HEK293 (cell line): ENCODE data around the gene SH3BP5L.
A peak's percentile ranks its signal among the peaks of the same experiment; 100 is the strongest.

Source experiments
- CTCF ChIA-PET: fragments of 350-600 bp; formaldehyde crosslinking; extraction: SDS; loops from one replicate; lab custom pipeline; 2021; ENCODE audit warnings: antibody characterized with exemption; lab: Yijun Ruan, JAX
- POLR2A ChIA-PET: fragments of 300-600 bp; formaldehyde crosslinking; extraction: SDS; loops from one replicate; lab custom pipeline; 2020; ENCODE audit warnings: antibody characterized with exemption, inconsistent platforms; lab: Yijun Ruan, JAX
- H3K27ac ChIP-seq: fragments of 200-500 bp; sonication (Bioruptor generic); 2 replicates; pipeline ENCODE4 v1.5.1; 2014; ENCODE audit warnings: low read depth, low read length, control low read depth, inconsistent platforms; ENCODE audit errors: extremely low read depth
- H3K36me3 ChIP-seq, 2 experiments: fragments of 200-500 bp in 1 of 2; sonication (Bioruptor generic) in 1 of 2; 1 replicate in 1 of 2; 2 replicates in 1 of 2; pipeline ENCODE4 v1.5.1; 2014 to 2017; ENCODE audit warnings: inconsistent platforms in 2 of 2, low read length in 2 of 2; ENCODE audit not compliant: control insufficient read depth in 2 of 2, insufficient read depth in 1 of 2
- H3K4me1 ChIP-seq: fragments of 200-500 bp; sonication (Bioruptor generic); 2 replicates; pipeline ENCODE4 v1.5.1; 2014; ENCODE audit warnings: mild to moderate bottlenecking, low read length, inconsistent platforms; ENCODE audit not compliant: control insufficient read depth, insufficient read depth
- H3K4me3 ChIP-seq: 2 replicates; pipeline ENCODE4 v1.5.1; 2011; ENCODE audit warnings: low read depth, mild to moderate bottlenecking, control low read depth, low read length, moderate library complexity
- H3K9me3 ChIP-seq: fragments of 200-500 bp; sonication (Bioruptor generic); 2 replicates; pipeline ENCODE4 v1.5.1; 2014; ENCODE audit warnings: low read depth, low read length, inconsistent platforms; ENCODE audit not compliant: control insufficient read depth, insufficient read depth
- GLIS1 ChIP-seq: fragments of 450-650 bp; formaldehyde crosslinking; IDR thresholded peaks from 2 replicates; pipeline ENCODE4 v1.5.1; 2016; ENCODE audit warnings: missing biosample characterization, missing genetic modification characterization
- GLIS2 ChIP-seq: fragments of 450-650 bp; formaldehyde crosslinking; IDR thresholded peaks from 2 replicates; pipeline ENCODE4 v1.5.1; 2016; ENCODE audit warnings: missing biosample characterization, missing genetic modification characterization
- IKZF3 ChIP-seq: fragments of 450-650 bp; IDR thresholded peaks from 2 replicates; pipeline ENCODE4 v1.5.0; 2018; ENCODE audit warnings: missing biosample characterization, mild to moderate bottlenecking, missing genetic modification characterization, moderate library complexity
- KLF10 ChIP-seq: fragments of 450-650 bp; IDR thresholded peaks from 2 replicates; pipeline ENCODE4 v1.5.1; 2018; ENCODE audit warnings: missing biosample characterization, mild to moderate bottlenecking, missing genetic modification characterization
- KLF8 ChIP-seq: fragments of 450-650 bp; formaldehyde crosslinking; IDR thresholded peaks from 2 replicates; pipeline ENCODE4 v1.5.1; 2016; ENCODE audit warnings: missing biosample characterization, missing genetic modification characterization
- OSR2 ChIP-seq: fragments of 450-650 bp; formaldehyde crosslinking; IDR thresholded peaks from 2 replicates; pipeline ENCODE4 v1.5.1; 2016; ENCODE audit warnings: missing biosample characterization, missing genetic modification characterization
- SP3 ChIP-seq: fragments of 450-650 bp; formaldehyde crosslinking; IDR thresholded peaks from 2 replicates; pipeline ENCODE4 v1.5.1; 2016; ENCODE audit warnings: missing biosample characterization, missing genetic modification characterization
- ZBTB11 ChIP-seq: fragments of 450-650 bp; formaldehyde crosslinking; conservative IDR thresholded peaks from 2 replicates; pipeline ENCODE4 v1.5.1; 2016; ENCODE audit warnings: low read depth, missing biosample characterization, missing genetic modification characterization
- ZBTB8A ChIP-seq: fragments of 450-650 bp; formaldehyde crosslinking; IDR thresholded peaks from 2 replicates; pipeline ENCODE4 v1.5.1; 2016; ENCODE audit warnings: missing biosample characterization, missing genetic modification characterization
- ZEB2 ChIP-seq: fragments of 450-650 bp; formaldehyde crosslinking; IDR thresholded peaks from 2 replicates; pipeline ENCODE4 v1.5.1; 2016; ENCODE audit warnings: missing biosample characterization, missing genetic modification characterization
- ZFP69B ChIP-seq: fragments of 450-650 bp; formaldehyde crosslinking; IDR thresholded peaks from 2 replicates; pipeline ENCODE4 v1.5.1; 2016; ENCODE audit warnings: missing biosample characterization, missing genetic modification characterization
- ZIC2 ChIP-seq: fragments of 450-650 bp; formaldehyde crosslinking; IDR thresholded peaks from 2 replicates; pipeline ENCODE4 v1.5.1; 2016; ENCODE audit warnings: missing biosample characterization, missing genetic modification characterization
- ZNF335 ChIP-seq: fragments of 450-650 bp; formaldehyde crosslinking; conservative IDR thresholded peaks from 2 replicates; pipeline ENCODE4 v1.5.1; 2016; ENCODE audit warnings: missing biosample characterization, missing genetic modification characterization
- ZNF341 ChIP-seq: fragments of 450-650 bp; formaldehyde crosslinking; IDR thresholded peaks from 2 replicates; pipeline ENCODE4; 2016; ENCODE audit warnings: low read depth, missing biosample characterization, missing genetic modification characterization
- ZNF623 ChIP-seq: fragments of 450-650 bp; formaldehyde crosslinking; IDR thresholded peaks from 2 replicates; pipeline ENCODE4 v1.5.1; 2016; ENCODE audit warnings: missing biosample characterization, missing genetic modification characterization
- TF ChIP-seq, protein P1 (sequence below): fragments of 450-650 bp; formaldehyde crosslinking; IDR thresholded peaks from 2 replicates; pipeline ENCODE4 v1.5.1; 2016; ENCODE audit warnings: missing biosample characterization, missing genetic modification characterization
- TF ChIP-seq, protein P2 (sequence below): fragments of 450-650 bp; formaldehyde crosslinking; IDR thresholded peaks from 2 replicates; pipeline ENCODE4 v1.5.1; 2017; ENCODE audit warnings: missing biosample characterization, missing genetic modification characterization
- TF ChIP-seq, protein P3 (sequence below): fragments of 450-650 bp; formaldehyde crosslinking; IDR thresholded peaks from 2 replicates; pipeline ENCODE4 v1.5.1; 2016; ENCODE audit warnings: missing biosample characterization, missing genetic modification characterization
- TF ChIP-seq, protein P4 (sequence below): fragments of 450-650 bp; formaldehyde crosslinking; IDR thresholded peaks from 2 replicates; pipeline ENCODE4 v1.5.1; 2016; ENCODE audit warnings: missing biosample characterization, missing genetic modification characterization

Gene SH3BP5L

DNA sequence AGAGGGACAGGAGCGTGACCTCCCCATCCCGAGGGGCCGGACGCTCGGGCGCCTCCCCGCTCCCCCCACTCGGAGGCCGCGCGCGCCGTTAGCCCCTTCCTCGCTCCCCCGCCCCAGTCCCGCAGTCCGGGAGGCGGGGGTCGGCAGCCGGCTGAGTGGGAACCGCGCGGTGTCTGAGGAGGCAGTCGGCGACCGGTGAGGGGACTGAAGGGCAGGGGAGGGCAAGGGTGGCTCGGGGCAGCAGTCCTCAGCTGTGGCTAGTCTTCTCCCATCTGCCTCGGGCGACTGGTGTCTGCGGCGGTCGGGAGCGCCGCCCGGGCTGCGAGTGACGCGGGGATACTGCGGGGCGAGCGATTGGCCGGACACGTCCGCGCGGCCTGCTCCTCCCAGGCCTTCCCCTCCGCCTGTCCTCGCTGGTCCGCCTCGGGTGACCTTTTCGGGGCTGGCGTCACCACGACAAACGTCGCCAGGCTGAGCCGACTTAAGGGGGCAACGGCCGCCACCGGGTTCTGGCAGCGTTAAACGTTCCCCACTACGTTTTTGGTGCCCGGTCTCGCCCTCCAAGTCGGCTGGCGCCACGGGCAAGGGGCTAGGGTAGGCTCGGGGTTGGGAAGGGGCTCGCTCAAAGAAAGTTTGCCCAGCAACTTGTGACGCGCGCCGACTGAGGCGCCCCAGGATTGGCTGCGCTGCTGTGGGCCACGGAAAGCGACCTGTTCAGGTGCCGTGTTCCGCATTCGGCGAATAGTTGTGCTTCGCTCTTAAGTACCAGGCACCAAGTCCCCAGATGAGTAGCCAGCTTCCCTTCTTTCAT is 12.8 kb upstream of the SH3BP5L start (continued):
- TF ChIP-seq, protein P1, sequence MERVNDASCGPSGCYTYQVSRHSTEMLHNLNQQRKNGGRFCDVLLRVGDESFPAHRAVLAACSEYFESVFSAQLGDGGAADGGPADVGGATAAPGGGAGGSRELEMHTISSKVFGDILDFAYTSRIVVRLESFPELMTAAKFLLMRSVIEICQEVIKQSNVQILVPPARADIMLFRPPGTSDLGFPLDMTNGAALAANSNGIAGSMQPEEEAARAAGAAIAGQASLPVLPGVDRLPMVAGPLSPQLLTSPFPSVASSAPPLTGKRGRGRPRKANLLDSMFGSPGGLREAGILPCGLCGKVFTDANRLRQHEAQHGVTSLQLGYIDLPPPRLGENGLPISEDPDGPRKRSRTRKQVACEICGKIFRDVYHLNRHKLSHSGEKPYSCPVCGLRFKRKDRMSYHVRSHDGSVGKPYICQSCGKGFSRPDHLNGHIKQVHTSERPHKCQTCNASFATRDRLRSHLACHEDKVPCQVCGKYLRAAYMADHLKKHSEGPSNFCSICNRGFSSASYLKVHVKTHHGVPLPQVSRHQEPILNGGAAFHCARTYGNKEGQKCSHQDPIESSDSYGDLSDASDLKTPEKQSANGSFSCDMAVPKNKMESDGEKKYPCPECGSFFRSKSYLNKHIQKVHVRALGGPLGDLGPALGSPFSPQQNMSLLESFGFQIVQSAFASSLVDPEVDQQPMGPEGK (tag by site-specific recombination), result 0 out of 2 replicates have a peak, but pooled peaks have one; percentile 52
- TF ChIP-seq KLF10 (tag by site-specific recombination) (no peak), KLF8 (tag by site-specific recombination) (peak; percentile 24; the same call in 1 of the 2 replicates), ZEB2 (tag by site-specific recombination) (0 out of 2 replicates have a peak, but pooled peaks have one; percentile 18), ZBTB8A (tag by site-specific recombination) (peak; percentile 70), ZFP69B (tag by site-specific recombination) (peak; percentile 87), IKZF3 (tag by site-specific recombination) (no peak)
- TF ChIP-seq, protein P2, sequence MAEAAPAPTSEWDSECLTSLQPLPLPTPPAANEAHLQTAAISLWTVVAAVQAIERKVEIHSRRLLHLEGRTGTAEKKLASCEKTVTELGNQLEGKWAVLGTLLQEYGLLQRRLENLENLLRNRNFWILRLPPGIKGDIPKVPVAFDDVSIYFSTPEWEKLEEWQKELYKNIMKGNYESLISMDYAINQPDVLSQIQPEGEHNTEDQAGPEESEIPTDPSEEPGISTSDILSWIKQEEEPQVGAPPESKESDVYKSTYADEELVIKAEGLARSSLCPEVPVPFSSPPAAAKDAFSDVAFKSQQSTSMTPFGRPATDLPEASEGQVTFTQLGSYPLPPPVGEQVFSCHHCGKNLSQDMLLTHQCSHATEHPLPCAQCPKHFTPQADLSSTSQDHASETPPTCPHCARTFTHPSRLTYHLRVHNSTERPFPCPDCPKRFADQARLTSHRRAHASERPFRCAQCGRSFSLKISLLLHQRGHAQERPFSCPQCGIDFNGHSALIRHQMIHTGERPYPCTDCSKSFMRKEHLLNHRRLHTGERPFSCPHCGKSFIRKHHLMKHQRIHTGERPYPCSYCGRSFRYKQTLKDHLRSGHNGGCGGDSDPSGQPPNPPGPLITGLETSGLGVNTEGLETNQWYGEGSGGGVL (tag by site-specific recombination), result 0 out of 2 replicates have a peak, but pooled peaks have one; percentile 11
- TF ChIP-seq, protein P3, sequence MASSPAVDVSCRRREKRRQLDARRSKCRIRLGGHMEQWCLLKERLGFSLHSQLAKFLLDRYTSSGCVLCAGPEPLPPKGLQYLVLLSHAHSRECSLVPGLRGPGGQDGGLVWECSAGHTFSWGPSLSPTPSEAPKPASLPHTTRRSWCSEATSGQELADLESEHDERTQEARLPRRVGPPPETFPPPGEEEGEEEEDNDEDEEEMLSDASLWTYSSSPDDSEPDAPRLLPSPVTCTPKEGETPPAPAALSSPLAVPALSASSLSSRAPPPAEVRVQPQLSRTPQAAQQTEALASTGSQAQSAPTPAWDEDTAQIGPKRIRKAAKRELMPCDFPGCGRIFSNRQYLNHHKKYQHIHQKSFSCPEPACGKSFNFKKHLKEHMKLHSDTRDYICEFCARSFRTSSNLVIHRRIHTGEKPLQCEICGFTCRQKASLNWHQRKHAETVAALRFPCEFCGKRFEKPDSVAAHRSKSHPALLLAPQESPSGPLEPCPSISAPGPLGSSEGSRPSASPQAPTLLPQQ (tag by site-specific recombination), result peak; percentile 96

GRCh38 chr1:248837781-248838356 is 12.2 kb upstream of the SH3BP5L start, which contains the start of gene ZNF672:
Gene ZNF672, plus strand, starts transcription at chr1:248838224. Its CDS starts 9,051 bp downstream, at chr1:248847275.
- H3K4me3 ChIP-seq, result peak within 1 kb of the TSS; percentile 59
- ChIA-PET CTCF (no interaction called here), POLR2A (interaction anchor here (0.7 to 2.4 kb wide), 6 partner anchors 10 to 68 kb away, joined by 3 to 19 read pairs (median 4); partner anchors contain the start of genes PGBD2, SH3BP5L and ZNF692)
- peak within 1 kb of the TSS; percentile 73 for H3K27ac ChIP-seq
- H3K4me1 ChIP-seq, result no peaks in the 10 kb centered on the region
- peaks cover 0 to 8% of the 10 kb centered on the region in 2 experiments; a peak in 1 of 3 replicates for H3K36me3 ChIP-seq
- no peaks in the 10 kb centered on the region for H3K9me3 ChIP-seq
- peak; percentile 51 for TF ChIP-seq GLIS1 (tag by site-specific recombination)
- 0 out of 2 replicates have a peak, but pooled peaks have one; percentile 33 for TF ChIP-seq ZIC2
- TF ChIP-seq, protein P4, sequence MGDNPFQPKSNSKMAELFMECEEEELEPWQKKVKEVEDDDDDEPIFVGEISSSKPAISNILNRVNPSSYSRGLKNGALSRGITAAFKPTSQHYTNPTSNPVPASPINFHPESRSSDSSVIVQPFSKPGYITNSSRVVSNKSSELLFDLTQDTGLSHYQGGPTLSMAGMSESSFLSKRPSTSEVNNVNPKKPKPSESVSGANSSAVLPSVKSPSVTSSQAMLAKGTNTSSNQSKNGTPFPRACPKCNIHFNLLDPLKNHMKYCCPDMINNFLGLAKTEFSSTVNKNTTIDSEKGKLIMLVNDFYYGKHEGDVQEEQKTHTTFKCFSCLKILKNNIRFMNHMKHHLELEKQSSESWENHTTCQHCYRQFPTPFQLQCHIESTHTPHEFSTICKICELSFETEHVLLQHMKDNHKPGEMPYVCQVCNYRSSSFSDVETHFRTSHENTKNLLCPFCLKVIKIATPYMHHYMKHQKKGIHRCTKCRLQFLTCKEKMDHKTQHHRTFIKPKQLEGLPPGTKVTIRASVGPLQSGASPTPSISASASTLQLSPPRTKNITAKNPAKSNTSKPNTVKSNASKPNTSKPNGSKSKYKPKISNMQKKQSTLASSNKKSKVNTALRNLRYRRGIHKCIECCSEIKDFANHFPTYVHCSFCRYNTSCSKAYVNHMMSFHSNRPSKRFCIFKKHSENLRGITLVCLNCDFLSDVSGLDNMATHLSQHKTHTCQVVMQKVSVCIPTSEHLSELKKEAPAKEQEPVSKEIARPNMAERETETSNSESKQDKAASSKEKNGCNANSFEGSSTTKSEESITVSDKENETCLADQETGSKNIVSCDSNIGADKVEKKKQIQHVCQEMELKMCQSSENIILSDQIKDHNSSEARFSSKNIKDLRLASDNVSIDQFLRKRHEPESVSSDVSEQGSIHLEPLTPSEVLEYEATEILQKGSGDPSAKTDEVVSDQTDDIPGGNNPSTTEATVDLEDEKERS (tag by site-specific recombination), result no peak
- TF ChIP-seq SP3 (tag by site-specific recombination), result peak; percentile 36
- TF ChIP-seq IKZF3 (tag by site-specific recombination), result peak; percentile 68; the same call in 1 of the 2 replicates
- TF ChIP-seq ZBTB11 (tag by site-specific recombination), result peak; percentile 85
- TF ChIP-seq, protein P1 (tag by site-specific recombination), result peak; percentile 59
- TF ChIP-seq ZNF341, result peak; percentile 98
- peak; percentile 92 for TF ChIP-seq GLIS2
- TF ChIP-seq ZNF623, result no peak
- TF ChIP-seq ZNF335 (tag by site-specific recombination), result peak; percentile 46; the same call in 1 of the 2 replicates
- peak; percentile 54 for TF ChIP-seq OSR2 (tag by site-specific recombination)
